Esophagus muscularis mucosa (tissue), 4 donors: Measurements from ENCODE around the gene LAG3.

ENCODE experiments used
- EP300 ChIP-seq: sonication (generic); formaldehyde crosslinking; IDR thresholded peaks from one replicate; pipeline ENCODE4 v1.6.1; 2017; ENCODE audit warnings: antibody characterized with exemption
- POLR2A ChIP-seq: fragments of 450-650 bp; IDR thresholded peaks from one replicate; pipeline ENCODE4 v1.6.1; 2017; ENCODE audit warnings: antibody characterized with exemption, moderate library complexity, mild to moderate bottlenecking, low read depth
- TF ChIP-seq, protein P1 (sequence below), 3 experiments: fragments of 200-600 bp in 2 of 3; fragments of 450-650 bp in 1 of 3; sonication (generic) in 2 of 3; IDR thresholded peaks; one replicate each; pipeline ENCODE4 v1.5.1; 2017 to 2019; ENCODE audit warnings: antibody characterized with exemption in 3 of 3, mild to moderate bottlenecking in 2 of 3, moderate library complexity in 1 of 3

DNA sequence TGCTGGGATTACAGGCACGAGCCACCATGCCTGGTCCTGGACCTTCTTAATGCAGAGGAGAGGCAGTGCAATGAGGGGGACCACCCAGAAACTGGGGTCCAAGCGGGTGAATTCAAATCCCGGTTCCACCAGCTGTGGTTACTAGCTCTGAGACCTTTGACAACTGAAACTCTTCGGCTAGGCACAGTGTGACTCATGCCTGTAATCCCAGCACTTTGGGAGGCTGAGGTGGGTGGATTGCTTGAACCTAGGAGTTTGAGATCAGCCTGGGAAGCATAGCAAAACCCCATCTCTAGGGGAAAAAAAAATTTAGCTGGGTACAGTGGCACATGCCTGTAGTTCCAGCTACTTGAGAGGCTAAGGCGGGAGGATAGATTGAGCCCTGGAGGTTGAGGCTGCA lies 12.0 kb downstream of the LAG3 start:
- TF ChIP-seq POLR2A = no peak
- no peak for TF ChIP-seq EP300
- TF ChIP-seq, protein P1, sequence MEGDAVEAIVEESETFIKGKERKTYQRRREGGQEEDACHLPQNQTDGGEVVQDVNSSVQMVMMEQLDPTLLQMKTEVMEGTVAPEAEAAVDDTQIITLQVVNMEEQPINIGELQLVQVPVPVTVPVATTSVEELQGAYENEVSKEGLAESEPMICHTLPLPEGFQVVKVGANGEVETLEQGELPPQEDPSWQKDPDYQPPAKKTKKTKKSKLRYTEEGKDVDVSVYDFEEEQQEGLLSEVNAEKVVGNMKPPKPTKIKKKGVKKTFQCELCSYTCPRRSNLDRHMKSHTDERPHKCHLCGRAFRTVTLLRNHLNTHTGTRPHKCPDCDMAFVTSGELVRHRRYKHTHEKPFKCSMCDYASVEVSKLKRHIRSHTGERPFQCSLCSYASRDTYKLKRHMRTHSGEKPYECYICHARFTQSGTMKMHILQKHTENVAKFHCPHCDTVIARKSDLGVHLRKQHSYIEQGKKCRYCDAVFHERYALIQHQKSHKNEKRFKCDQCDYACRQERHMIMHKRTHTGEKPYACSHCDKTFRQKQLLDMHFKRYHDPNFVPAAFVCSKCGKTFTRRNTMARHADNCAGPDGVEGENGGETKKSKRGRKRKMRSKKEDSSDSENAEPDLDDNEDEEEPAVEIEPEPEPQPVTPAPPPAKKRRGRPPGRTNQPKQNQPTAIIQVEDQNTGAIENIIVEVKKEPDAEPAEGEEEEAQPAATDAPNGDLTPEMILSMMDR (IDR thresholded peaks at IDR 0.05) = no peak
